K562 (cell line): ENCODE measurements around the gene HEATR1. TPM values are rescaled to one million over a fixed set of nuclear protein-coding genes. Genes with fewer than 3 reads are reported as not detected.
A peak's percentile ranks its signal among the peaks of the same experiment; 100 is the strongest.

Source experiments
- CEBPZ ChIP-seq: fragments of 150-350 bp; IDR thresholded peaks from 2 replicates; pipeline ENCODE4 v1.6.1; 2014; ENCODE audit warnings: low read depth, mild to moderate bottlenecking, low read length, borderline replicate concordance
- DIDO1 ChIP-seq: fragments of 450-650 bp; IDR thresholded peaks from 2 replicates; pipeline ENCODE4 v1.6.1; 2016; ENCODE audit warnings: low read depth, missing biosample characterization, missing genetic modification characterization
- ELF2 ChIP-seq: fragments of 250-450 bp; sonication (Bioruptor Pico); IDR thresholded peaks from 2 replicates; pipeline ENCODE4 v1.5.0; 2021; ENCODE audit warnings: mild to moderate bottlenecking
- ETV5 ChIP-seq: sonication (generic); formaldehyde crosslinking; IDR thresholded peaks from 2 replicates; pipeline ENCODE4 v1.4.0; 2020; ENCODE audit warnings: low read depth, mild to moderate bottlenecking, missing genetic modification reagents
- GATAD2B ChIP-seq: fragments of 450-650 bp; IDR thresholded peaks from 2 replicates; pipeline ENCODE4 v1.6.1; 2017; ENCODE audit warnings: mild to moderate bottlenecking, borderline replicate concordance
- HNRNPLL ChIP-seq: fragments of 200-400 bp; formaldehyde crosslinking; IDR thresholded peaks from 2 replicates; pipeline ENCODE4 v1.6.1; 2017; ENCODE audit warnings: low read length, low read depth, mild to moderate bottlenecking; ENCODE audit not compliant: poor library complexity, severe bottlenecking
- KLF16 ChIP-seq: IDR thresholded peaks from 2 replicates; pipeline ENCODE4 v1.6.1; 2016; ENCODE audit warnings: antibody characterized with exemption
- MYNN ChIP-seq, 2 experiments: sonication (generic); formaldehyde crosslinking in 1 of 2; IDR thresholded peaks; 2 replicates each; pipeline versions ENCODE4 v1.5.0 to v1.6.1; 2016 to 2020; ENCODE audit warnings: antibody characterized with exemption in 1 of 2, missing genetic modification reagents in 1 of 2
- PHB ChIP-seq: fragments of 250-450 bp; sonication (Bioruptor Pico); IDR thresholded peaks from 2 replicates; pipeline ENCODE4 v1.5.0; 2021
- PTTG1 ChIP-seq: fragments of 450-650 bp; IDR thresholded peaks from 2 replicates; pipeline ENCODE4 v1.6.1; 2016; ENCODE audit warnings: low read depth, mild to moderate bottlenecking, missing genetic modification characterization, missing compliant biosample characterization
- RBM25 ChIP-seq: fragments of 200-400 bp; formaldehyde crosslinking; IDR thresholded peaks from 2 replicates; pipeline ENCODE4 v1.6.1; 2018; ENCODE audit warnings: low read length, low read depth, moderate library complexity; ENCODE audit not compliant: severe bottlenecking
- SNAPC5 ChIP-seq: fragments of 250-450 bp; sonication (Bioruptor Pico); IDR thresholded peaks from 2 replicates; pipeline ENCODE4 v1.8.0; 2021; ENCODE audit warnings: moderate library complexity, mild to moderate bottlenecking, inconsistent platforms
- ZBTB40 ChIP-seq, 2 experiments: fragments of 450-650 bp in 1 of 2; sonication (generic) in 1 of 2; formaldehyde crosslinking in 1 of 2; IDR thresholded peaks; 2 replicates each; pipeline versions ENCODE4 v1.7.1 to v1.9.0; 2016 to 2022; ENCODE audit warnings: inconsistent platforms in 1 of 2, mild to moderate bottlenecking in 1 of 2, missing genetic modification reagents in 1 of 2
- ZNF507 ChIP-seq: conservative IDR thresholded peaks from 2 replicates; pipeline ENCODE4 v1.6.1; 2017; ENCODE audit warnings: missing genetic modification characterization, missing compliant biosample characterization
- ZNF717 ChIP-seq: fragments of 250-450 bp; sonication (Bioruptor Pico); IDR thresholded peaks from 2 replicates; pipeline ENCODE4 v1.5.0; 2021
- polyA plus RNA-seq, 8 experiments: library from polyadenylated mRNA; depleted of rRNA in 4 of 8; stranded (reverse) in 5 of 8; unstranded in 3 of 8; fragments of >200 nt; fragmentation: Nextera tagmentation in 2 of 8; fragmentation: Illumina TruSeq in 1 of 8; extraction: Ambion mirVana in 2 of 8; extraction: Trizol in 1 of 8; gene quantifications; 2 replicates each; pipeline versions ENCODE4 v1.2.1 to v1.2.3, GENCODE V29; 2011 to 2014; ENCODE audit warnings: inconsistent platforms in 1 of 8, missing spikeins in 1 of 8
- total RNA-seq, 7 experiments: library from RNA; depleted of rRNA in 6 of 7; stranded (reverse); fragments of >200 nt in 6 of 7; fragmentation: Illumina TruSeq in 2 of 7; extraction: Trizol in 2 of 7; gene quantifications; 2 replicates each; pipeline versions ENCODE4 v1.2.1 to v1.2.3, GENCODE V29; 2011 to 2021; ENCODE audit warnings: low replicate concordance in 1 of 7

The HEATR1 gene
- total and polyA plus RNA-seq, 9 of the 15 experiments (the other 6 are each of a cell fraction or from before 2014, with no cell fraction given): 28.3 to 108 (median 50.9) TPM

GRCh38 chr1:236604905-236605806, 840 bp upstream of the HEATR1 start (continued):
- no peak for TF ChIP-seq CEBPZ
- TF ChIP-seq GATAD2B: no peak
- no peak for TF ChIP-seq ZBTB40 (IDR thresholded peaks at IDR 0.05)
- no peak for TF ChIP-seq ZBTB40 (CRISPR knock-in tag; IDR thresholded peaks at IDR 0.05)
- no peak for TF ChIP-seq ZNF717 (CRISPR knock-in tag)
- peak; percentile 33 for TF ChIP-seq RBM25
- TF ChIP-seq KLF16: no peak
- no peak for TF ChIP-seq MYNN (IDR thresholded peaks at IDR 0.05)
- no peak for TF ChIP-seq MYNN (CRISPR knock-in tag; IDR thresholded peaks at IDR 0.05)
- peak; percentile 58 for TF ChIP-seq ZNF507
- no peak for TF ChIP-seq DIDO1 (tag)
- no peak for TF ChIP-seq SNAPC5 (CRISPR knock-in tag)
- TF ChIP-seq ELF2 (CRISPR knock-in tag): no peak
- no peak for TF ChIP-seq PTTG1 (tag)
- TF ChIP-seq ETV5 (CRISPR knock-in tag): no peak
- TF ChIP-seq PHB (CRISPR knock-in tag): no peak
- no peak for TF ChIP-seq HNRNPLL
